Sigmoid colon (tissue), 7 donors: ENCODE data around the gene CARD9. TPM values are rescaled to one million over a fixed set of nuclear protein-coding genes. Genes with fewer than 3 reads are reported as not detected.

ENCODE experiments used
- DNase-seq: peaks from one replicate; pipeline ENCODE4 v3.0.0-alpha.2; 2019
- H3K27ac ChIP-seq, 4 donors: fragments of 200-600 bp; sonication (generic); one replicate each; pipeline ENCODE4 v1.5.1; 2016 to 2019; ENCODE audit warnings: mild to moderate bottlenecking in 1 of 4
- H3K27me3 ChIP-seq, 3 donors: fragments of 200-600 bp; sonication (generic); one replicate each; pipeline ENCODE4 v1.5.1; 2019; ENCODE audit warnings: mild to moderate bottlenecking in 1 of 3
- H3K36me3 ChIP-seq, 4 donors: fragments of 200-600 bp; sonication (generic); one replicate each; pipeline ENCODE4 v1.5.1; 2016 to 2019
- H3K4me1 ChIP-seq, 4 donors: fragments of 200-600 bp; sonication (generic); one replicate each; pipeline ENCODE4 v1.5.1; 2017 to 2019
- H3K4me3 ChIP-seq, 4 donors: fragments of 200-600 bp; sonication (generic); one replicate each; pipeline ENCODE4 v1.5.1; 2017 to 2019; ENCODE audit warnings: mild to moderate bottlenecking in 2 of 4, moderate library complexity in 1 of 4
- H3K9me3 ChIP-seq, 4 donors: fragments of 200-600 bp in 3 of 4; sonication (generic) in 3 of 4; one replicate each; pipeline versions ENCODE4 v1.5.1 to v1.6.1; 2013 to 2019
- CTCF ChIP-seq, 4 experiments: fragments of 450-650 bp in 3 of 4; fragments of 200-600 bp in 1 of 4; IDR thresholded peaks; one replicate each; pipeline ENCODE4 v1.5.1; 2016 to 2019; ENCODE audit warnings: antibody characterized with exemption in 4 of 4, mild to moderate bottlenecking in 3 of 4, moderate library complexity in 2 of 4
- EP300 ChIP-seq, 4 donors: sonication (generic); formaldehyde crosslinking; IDR thresholded peaks; one replicate each; pipeline ENCODE4 v1.6.1; 2017; ENCODE audit warnings: antibody characterized with exemption in 4 of 4
- POLR2A ChIP-seq, 2 donors: fragments of 450-650 bp; IDR thresholded peaks; one replicate each; pipeline ENCODE4 v1.6.1; 2016; ENCODE audit warnings: antibody characterized with exemption in 2 of 2, mild to moderate bottlenecking in 2 of 2, moderate library complexity in 2 of 2
- POLR2AphosphoS5 ChIP-seq, 4 donors: sonication (generic); formaldehyde crosslinking; IDR thresholded peaks; one replicate each; pipeline ENCODE4 v1.6.1; 2017; ENCODE audit warnings: antibody characterized with exemption in 4 of 4
- WGBS, 2 donors: extraction: QIAGEN DNeasy Blood & Tissue Kit; methylation state at CpG; one replicate each; pipeline ENCODE4 v1.1.7; 2013; 5-methylcytosine and 5-hydroxymethylcytosine counted together
- intact Hi-C: fragments of 100-400 bp; cut with DNase I; formaldehyde crosslinking; loops from one replicate; pipeline ENCODE4 v1.15.1; 2023
- polyA plus RNA-seq, 3 donors: library from polyadenylated mRNA; stranded (reverse); fragments of 200-250 nt; gene quantifications; one replicate each; pipeline ENCODE4 v1.2.3, GENCODE V29; 2013
- total RNA-seq, 4 donors: library from RNA; depleted of rRNA; stranded (reverse); fragments of >200 nt; gene quantifications; one replicate each; pipeline ENCODE4 v1.1.0, GENCODE V29; 2016
- donor health status: healthy with polysubstance abuse.
- donor health status: Bipolar disorder and iron deficiency.
- donor health status: healthy.

Gene CARD9
- total and polyA plus RNA-seq, 7 donors: 1.5 to 6.9 (median 2.3) TPM

DNA sequence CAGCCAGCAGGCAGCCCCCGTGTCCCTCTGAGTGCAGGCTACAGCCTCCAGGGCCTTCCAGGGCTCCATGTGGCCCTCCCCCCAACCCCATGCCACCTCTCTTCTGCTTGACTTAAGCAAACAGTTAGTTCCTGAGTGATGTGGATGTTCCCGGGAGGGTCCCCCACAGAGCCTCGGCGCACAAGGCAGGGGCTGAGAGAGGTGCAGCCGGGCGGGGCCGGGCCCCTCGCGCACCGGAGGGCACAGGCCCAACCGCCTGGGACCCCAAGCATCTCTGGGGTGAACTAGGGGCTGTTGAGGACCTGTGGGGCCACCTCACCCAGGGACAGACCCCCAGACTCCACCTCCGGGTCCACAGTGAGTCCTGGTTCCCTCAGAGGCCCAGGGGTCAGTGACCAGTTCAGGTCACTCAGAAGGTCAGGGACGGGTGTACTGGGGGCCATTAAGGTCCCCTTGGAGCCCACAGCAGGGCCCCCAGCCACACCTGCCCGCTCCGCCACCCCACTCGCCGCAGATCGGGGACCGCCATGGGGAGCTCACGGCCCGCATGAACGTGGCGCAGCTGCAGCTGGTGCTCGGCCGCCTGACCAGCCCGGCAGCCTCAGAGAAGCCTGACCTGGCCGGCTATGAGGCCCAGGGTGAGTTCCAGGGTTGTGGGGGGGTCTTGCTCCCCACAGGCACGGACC lies 33.0 kb downstream of the CARD9 start:
- intact Hi-C loops: no loop called here
- no peaks in the 10 kb centered on the region for H3K27me3 ChIP-seq
- no peak for DNase-seq
- peaks cover 0 to 35% (median 3%) of the 10 kb centered on the region in 4 donors for H3K36me3 ChIP-seq
- no peak overlapping the region for H3K27ac ChIP-seq
- WGBS, 2 donors: 91 to 92% methylated on average over 28 of the region's 28 CpGs
- H3K9me3 ChIP-seq: no peaks in the 10 kb centered on the region
- TF ChIP-seq POLR2AphosphoS5 (IDR thresholded peaks at IDR 0.05) (no peak), CTCF (IDR thresholded peaks at IDR 0.05) (no peak), EP300 (IDR thresholded peaks at IDR 0.05) (no peak), POLR2A (IDR thresholded peaks at IDR 0.05) (no peak)
- peaks cover 0 to 27% (median 21%) of the 10 kb centered on the region in 4 donors for H3K4me1 ChIP-seq
- H3K4me3 ChIP-seq: no peak overlapping the region

DNA sequence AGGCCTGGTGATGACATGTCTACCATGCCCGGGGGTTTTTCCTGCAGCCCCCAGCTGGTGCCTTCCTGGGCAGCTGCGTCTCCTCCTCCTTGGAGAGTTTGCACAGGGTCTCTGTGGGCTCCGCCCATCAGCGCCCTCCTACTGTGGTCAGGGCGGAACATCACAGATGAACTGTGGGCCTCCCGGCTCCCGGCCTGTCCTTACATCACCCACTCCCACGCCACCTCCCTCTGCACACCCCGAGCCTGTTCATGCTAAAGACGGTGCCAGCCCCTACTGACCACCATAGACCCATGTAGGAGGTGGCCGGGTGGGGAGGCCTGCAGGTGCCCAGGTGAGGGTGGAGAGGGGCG lies 33.5 kb downstream of the CARD9 start:
- Histone ChIP-seq H3K4me3 (no peak overlapping the region), H3K4me1 (peaks cover 0 to 23% (median 21%) of the 10 kb centered on the region in 4 donors), H3K9me3 (no peaks in the 10 kb centered on the region), H3K27me3 (no peaks in the 10 kb centered on the region), H3K36me3 (peaks cover 0 to 35% (median 3%) of the 10 kb centered on the region in 4 donors), H3K27ac (no peak overlapping the region)
- 85 to 87% methylated on average over 12 of the region's 12 CpGs for WGBS, 2 donors
- DNase-seq: no peak
- intact Hi-C loops: loop anchor here (1.0 kb wide), 2 partner anchors 23 to 60 kb away; partner anchors contain the start of genes DNLZ and SNAPC4
- TF ChIP-seq POLR2A (IDR thresholded peaks at IDR 0.05) (no peak), CTCF (IDR thresholded peaks at IDR 0.05) (no peak)

GRCh38 chr9:136339173-136339957 lies 34.1 kb downstream of the CARD9 start:
- no peaks in the 10 kb centered on the region for H3K9me3 ChIP-seq
- H3K36me3 ChIP-seq: peaks cover 0 to 35% (median 3%) of the 10 kb centered on the region in 4 donors
- no peaks in the 10 kb centered on the region for H3K27me3 ChIP-seq
- WGBS, 2 donors: 51 to 75% methylated on average over 32 of the region's 32 CpGs
- intact Hi-C loops: loop anchor here (1.0 kb wide), 2 partner anchors 24 to 61 kb away; partner anchors contain the start of genes DNLZ and SNAPC4
- H3K4me3 ChIP-seq: no peak overlapping the region
- H3K4me1 ChIP-seq: peaks cover 0 to 23% (median 21%) of the 10 kb centered on the region in 4 donors
- TF ChIP-seq POLR2AphosphoS5 (IDR thresholded peaks at IDR 0.05) (no peak), CTCF (IDR thresholded peaks at IDR 0.05) (peak; percentile 78 to 92 (median 88)), POLR2A (IDR thresholded peaks at IDR 0.05) (no peak), EP300 (IDR thresholded peaks at IDR 0.05) (no peak)
- no peak for DNase-seq
- no peak overlapping the region for H3K27ac ChIP-seq

GRCh38 chr9:136338511-136338910 lies 35.0 kb downstream of the CARD9 start:
- intact Hi-C loops: no loop called here
- no peak for TF ChIP-seq POLR2AphosphoS5 (IDR thresholded peaks at IDR 0.05)
- TF ChIP-seq CTCF (IDR thresholded peaks at IDR 0.05): no peak
- TF ChIP-seq POLR2A (IDR thresholded peaks at IDR 0.05): no peak
- no peak for DNase-seq
- Histone ChIP-seq H3K4me1 (peaks cover 0 to 23% (median 21%) of the 10 kb centered on the region in 4 donors), H3K36me3 (peaks cover 0 to 35% (median 4%) of the 10 kb centered on the region in 4 donors), H3K27me3 (no peaks in the 10 kb centered on the region), H3K27ac (no peak overlapping the region), H3K4me3 (no peak overlapping the region), H3K9me3 (no peaks in the 10 kb centered on the region)
- WGBS, 2 donors: 80 to 94% methylated on average over 25 of the region's 25 CpGs
